Superior temporal gyrus (tissue), 1 donor: ENCODE results near the gene ARAP1.

ENCODE experiments used
- DNase-seq: peaks from one replicate; pipeline ENCODE4 v3.0.0-alpha.2; 2016; ENCODE audit errors: extremely low spot score

The ARAP1 gene

DNA sequence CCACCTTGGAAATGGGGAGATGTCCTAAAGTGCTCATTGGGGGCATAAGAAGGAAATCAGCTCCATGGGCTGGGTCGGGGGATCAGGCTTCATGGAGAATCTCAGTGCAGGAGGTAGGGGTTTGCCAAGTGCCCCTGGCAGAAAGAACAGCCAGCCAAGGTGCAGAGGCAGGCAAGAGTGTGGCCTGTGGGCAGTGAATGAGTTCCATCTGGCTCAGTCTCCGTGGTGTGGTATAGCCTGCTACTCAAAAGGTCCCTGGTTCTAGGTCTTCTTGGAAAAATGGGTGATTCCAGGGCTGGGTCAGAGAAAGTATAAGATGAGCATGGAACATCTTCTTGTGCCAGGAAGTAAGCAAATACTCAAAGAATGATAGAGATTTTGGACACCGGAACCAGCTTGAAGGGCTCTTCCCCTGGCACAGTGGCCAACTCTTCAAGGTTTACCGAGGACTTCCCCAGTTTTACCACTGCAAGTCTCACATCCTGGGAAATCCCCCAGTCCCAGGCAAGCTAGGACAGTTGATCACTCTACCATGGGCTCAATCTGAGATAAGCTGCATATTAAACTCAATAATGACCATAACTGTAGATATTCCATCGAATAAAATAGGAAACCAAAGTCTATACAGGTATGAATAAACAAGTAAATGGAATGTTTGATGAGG, 10.6 kb upstream of the ARAP1 start:
- DNase-seq: no peak

DNA sequence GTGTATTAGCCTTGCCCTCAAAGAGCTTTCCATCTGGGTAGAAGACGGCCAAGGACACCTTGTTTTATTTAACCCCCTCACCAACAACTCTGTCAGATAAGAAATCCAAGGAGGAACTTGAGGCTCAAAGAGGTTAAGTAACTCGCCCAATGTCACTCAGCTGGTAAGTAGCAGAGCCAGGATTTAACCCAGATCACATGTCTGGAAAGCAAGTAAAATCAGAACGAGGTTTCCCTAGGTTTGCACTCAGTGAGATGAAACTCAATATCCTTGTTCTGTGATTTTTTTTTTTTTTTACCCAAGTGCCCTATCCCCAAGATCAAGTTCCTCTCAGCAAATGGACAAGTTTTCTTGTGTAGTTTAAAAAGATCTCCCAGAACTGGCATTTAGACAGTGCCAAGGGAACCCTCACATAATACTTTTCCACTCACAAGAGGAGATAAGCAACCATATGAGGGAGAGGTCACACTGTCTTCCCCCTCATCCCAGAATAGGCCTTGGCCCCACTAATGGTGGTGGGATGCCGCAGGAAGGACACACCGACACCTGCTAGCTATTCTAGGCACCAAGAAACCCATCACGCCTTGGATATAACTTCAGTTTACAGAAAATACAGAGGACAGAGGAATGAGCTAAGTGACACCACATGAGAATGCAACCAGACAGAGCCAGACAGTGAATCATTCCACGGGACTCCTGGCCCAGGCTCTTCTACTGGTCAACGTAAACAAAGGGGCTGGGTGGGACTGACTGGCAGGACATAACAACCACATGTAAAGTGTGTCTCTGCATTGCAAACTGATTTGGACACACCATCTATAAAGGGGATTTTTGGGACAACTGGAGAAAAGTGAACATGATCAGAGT, 8.6 kb upstream of the ARAP1 start:
- DNase-seq: no peak

DNA sequence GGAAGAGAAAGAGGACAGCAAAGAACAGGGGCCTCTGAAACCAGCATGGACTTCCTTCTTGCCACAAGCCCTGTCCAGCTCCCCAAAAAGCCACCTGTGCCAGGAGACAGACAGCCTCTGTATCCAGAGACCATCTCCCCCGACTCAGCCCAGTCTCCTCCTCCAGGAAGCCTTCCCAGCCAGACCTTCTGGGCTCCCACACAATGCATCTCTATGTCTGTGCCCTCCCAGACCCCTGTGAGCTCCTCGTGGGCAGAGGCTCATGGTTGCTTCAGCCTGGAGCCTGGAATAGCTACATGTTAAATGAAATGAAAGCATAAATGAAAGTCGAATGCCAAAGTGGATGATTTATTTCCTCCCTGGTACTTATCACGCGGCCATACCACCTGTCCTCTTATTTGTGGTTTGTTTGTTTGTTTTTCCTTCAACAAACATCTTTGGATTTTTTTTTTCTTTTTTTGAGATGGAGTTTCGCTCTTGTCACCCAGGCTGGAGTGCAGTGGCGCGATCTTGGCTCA, 7.3 kb upstream of the ARAP1 start:
- no peak for DNase-seq

DNA sequence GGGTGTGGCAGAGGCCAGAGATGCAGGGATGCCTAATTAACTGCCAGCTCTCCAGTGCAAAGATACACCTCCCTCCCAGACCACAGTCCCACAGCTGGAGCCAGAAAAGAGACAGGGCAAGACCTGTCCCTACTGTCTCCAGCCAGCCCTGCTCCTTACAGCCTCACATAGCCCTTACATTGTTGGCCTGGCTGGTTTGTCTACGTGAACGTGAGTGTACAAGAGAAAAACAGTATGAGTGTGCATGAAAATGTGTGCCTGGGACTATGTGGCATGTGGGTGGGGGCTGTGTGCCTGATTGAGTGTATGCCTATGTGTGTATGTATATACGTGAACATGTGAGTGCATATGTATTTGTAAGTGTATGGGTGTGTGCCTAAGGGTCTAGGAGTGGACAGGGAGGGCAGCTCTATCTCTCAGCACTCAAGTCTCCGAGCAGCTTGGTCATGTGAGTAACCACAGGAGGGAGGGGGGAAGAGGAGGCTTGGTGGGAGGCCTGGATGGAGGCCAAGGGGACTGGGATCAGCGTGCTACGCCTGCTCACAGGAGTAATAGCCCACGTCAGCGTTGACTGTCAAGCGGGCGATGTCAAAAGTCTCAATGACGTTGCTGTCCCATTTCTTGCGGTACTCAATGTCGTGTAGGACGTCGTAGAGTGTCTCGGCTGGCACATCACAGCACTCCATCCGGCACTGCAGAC, 6.6 kb upstream of the ARAP1 start:
- no peak for DNase-seq

DNA sequence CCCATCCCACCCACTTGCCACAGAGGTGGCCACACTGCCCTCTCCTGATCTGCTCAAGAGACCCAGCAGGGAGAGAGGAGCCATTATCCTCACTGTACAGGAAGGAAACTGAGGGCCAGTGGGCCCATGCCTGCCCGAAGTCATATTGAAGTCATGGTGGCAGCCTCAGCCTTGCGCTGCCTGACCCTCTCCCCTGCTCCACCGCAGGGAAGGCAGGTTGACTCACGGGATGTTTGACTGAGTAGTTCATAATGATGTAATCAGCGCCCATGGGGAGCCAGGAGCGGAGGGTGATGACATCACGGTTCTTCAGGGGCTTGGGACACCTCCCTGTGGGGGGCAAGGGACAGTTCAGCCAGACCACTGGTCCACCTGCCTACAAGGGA, 6.1 kb upstream of the ARAP1 start:
- DNase-seq: no peak

DNA sequence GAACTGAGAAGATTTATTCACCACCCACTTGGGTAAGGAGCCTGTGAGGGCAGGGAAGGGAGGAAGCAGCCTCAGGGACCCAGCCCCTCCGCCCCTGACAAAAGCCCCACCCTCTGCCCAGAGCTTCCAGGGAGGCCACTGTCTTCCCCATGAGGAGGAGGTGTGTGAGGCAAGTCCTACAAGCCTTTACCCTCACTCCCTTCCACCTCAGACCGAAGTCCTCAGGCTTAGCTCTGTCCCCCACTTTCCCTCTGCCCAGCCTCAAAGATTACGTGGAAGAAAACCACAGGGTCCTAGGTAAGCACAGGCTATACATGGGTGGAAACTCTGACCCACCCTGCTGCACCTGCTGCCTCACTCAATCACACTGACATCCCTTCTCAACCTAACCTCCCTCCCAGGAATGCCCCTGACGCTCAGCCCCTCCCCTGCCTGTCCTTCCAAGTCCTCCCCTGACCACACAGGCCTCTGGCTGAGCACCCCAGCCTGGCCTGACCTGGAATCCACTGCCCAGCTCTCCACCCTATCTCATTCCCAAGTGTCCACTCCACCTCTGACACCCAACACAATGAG, 3.6 kb upstream of the ARAP1 start:
- DNase-seq: no peak

DNA sequence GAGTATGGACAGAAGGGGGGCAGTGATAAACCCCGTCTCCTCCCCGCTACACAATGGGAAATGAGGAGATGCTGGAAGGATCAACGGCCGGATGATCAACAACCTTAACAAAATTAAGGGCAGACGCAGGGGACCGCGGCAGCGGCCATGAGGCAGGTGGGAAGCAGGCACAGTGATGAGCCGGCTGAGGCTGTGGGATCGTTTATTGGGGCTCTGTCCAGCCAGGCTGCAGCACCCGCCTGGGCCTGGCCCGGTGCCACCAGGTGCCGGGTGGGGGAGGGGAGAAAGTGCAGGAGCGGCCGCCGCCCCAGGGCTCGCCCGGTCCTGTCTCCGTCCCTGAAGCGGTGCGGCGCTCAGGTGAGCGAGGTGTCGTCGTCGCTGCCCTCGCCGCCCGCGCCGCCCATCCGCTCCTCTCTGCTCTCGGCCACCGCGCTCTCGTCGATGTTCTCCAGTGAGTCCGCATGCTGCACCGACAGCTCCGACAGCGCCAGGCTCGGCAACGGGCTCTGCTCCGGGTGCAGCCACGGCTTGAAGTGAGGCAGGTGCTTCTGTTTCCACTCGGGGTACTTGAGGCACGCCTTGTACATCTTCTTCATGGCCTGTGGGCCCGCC, 2.4 kb upstream of the ARAP1 start:
- DNase-seq: no peak

DNA sequence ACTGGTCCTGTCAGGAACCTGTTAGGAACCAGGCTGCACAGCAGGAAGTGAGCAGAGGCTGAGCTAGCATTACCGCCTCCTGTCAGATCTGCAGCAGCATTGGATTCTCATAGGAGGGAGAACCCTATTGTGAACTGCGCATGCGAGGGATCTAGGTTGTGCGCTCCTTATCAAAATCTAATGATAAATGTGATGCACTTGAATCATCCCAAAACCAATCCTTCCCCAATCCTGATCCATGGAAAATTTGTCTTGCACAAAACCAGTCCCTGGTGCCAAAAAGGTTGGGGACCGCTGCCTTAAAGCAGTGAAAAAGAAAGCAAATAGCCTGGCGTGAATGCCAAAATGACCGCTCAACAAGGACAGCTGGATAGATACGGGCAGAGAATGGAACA, 1.9 kb upstream of the ARAP1 start:
- DNase-seq: no peak

DNA sequence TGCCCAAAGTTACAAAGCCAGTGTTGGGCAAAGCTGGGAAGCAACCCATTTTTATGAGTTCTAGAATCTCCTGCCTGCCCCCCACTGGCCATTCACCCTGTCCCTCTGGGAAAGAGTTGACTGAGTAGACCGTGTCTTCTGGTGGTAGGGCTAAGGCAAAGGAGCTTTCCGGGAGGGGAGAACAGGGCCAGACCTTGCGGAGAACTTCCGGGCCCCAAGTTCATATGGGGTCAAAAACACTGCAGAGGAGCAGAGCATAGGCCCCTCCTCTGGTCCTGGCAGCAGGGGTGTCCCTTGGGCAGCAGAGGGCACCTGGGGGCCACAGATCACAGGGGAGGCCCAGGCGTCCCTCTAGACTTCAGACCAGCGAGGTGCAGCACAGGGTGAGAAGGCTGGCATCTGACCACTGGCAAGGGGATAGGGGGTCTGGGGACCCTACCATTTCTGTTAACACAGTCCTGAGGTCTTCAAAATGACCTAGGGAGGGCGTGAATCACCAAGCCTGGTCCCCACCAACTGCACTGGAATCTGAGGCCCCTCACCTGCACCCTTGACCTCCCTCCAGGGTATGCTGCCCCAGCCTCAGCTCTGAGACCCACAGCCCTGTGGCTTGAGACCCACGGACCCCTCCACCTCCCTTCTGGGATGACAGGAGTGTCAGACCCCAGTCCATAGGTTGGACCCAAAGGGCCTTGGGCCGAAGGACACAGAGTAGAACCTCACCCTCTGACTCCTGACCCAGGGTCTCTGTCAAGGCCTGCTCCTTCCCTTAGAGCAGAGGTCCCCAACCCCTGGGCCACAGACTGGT, 1.3 kb upstream of the ARAP1 start:
- peak; percentile 43 for DNase-seq

DNA sequence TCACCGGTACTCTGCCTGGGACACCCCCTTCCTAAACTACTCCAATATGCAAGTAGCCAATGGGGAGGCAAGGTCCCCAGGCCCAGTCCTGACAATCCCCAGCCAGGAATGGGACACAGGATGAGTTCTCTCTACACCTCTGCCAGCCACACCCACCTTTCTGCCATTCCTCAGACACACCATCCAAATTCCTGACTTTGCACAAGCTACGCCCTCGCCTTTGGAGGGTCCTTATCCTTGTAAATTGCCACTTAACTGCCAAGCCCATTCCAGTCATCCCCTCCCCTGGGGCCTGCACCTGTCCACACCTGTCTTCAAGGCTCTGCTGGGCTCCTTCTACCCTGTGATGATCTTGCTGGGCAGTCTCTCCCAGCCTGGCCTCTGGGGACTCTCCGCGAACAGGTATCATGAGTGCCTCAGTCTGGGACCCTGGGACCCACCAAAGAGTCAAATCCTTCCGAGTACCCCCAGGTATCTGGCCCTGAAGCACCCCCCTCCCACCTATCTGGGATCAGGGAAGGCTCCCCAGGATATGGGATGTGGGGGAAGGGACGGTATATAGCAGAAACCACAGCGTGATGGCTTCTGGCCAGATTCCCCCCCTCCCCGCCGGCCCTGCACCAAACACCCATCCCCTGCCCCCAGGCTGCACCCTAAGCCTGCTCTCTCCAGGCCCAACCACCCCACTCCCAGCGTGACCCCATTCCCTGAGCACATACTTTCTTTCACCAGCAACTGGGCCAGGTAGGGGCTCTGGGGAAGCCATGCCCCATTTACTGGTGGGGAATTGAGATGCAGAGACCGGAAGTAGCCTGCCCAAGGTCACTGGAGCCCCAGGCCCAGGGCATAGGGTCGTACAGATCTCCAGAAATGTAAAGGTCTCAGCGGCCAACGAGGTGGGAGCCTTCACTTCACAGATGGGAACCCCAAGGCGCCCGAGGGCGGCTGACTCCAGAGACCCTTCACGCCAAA, 806 bp downstream of the ARAP1 start:
- DNase-seq: no peak

DNA sequence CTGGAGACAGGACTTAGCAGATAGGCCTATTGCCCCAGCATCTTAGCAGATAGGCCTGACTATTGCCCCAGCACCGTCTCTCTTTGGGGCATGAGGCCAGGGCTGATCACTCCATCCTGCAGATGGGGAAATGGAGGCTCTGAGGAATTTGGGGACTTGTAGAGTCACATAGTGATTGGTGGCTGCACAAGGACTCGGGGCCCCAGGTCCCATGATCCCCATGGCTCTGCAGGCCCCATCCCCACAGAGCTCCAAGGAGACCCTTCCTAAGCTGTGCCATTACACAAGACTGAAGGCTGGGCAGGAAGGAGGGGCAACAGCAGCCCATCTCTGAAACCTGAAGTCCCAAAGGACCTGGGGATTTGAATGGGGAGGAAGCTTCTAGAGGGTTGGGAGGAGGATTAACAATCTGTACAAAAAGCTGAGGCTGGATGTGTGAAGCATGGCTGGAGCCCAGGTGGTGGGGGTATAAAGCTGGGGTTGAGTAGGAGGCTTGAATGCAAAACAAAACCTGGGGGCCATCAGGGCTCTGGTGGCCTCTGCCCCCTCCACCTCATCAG, 1.6 kb downstream of the ARAP1 start:
- DNase-seq: peak; percentile 45

DNA sequence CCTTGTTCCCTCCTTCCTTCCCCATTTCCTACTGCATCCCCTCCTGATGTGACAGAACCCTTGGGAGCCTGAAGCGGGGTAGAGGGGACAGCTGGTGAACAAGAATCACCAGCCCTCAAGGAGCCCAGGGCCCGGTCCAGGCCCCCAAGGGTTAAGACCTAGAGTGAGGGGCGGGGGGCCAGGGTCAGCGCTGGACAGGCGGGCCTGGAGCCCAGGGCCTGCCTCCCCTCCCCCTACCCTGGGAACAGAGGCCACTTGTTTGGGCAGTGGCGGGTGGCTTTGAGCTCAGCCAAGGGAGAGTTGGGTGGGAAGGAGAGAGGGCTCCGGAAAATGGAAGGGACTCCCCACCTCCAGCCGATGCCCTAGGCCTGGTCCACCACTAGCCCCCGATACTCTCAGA, 2.1 kb downstream of the ARAP1 start:
- DNase-seq: peak; percentile 77

DNA sequence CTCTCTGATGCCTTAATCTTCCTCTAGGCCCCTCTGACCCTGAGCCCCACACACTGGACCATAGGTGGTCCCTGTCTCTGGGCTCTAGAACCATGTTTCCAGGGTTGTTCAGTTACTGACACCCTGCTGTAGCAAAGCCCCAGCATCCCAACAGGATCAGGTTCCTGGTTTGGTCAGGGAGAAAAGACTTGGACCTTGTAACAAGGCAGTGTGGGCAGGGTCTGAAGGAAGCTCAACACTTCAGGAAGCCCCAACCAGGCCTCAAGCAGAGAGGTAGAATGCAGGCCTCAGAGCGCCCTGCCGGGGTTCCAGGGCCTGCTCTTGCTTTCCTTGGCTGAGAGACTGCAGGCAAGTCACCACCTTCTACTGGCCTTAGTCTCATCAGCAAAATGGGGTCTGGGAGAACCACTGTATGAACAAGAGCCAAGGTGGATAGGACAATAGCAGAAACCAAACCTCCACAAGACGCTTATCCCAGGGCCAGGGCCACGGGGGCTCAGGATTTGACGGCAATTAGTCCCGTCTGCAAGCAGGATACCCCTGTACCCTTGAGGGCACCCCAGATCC, 4.8 kb downstream of the ARAP1 start:
- DNase-seq: no peak

DNA sequence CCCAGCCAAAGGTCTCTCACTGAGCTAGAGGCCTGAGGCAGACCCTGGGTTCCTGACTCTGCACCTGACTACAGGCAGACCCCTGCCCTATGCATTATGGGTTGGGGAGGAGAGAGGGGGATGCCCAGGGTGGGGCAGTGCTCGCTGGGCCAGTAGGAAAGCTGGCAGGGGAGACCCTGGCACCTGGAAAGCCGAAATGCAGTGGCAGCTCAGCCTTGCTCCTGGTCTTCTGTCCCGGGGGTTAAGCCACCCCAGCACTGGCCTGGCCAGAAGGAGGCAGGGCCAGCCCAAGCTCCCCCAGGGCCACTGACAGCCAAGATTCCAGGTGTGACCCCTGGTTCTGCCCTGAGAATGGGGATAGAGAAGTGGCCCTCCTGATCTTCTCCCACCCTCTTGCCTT, 5.4 kb downstream of the ARAP1 start:
- DNase-seq: no peak

DNA sequence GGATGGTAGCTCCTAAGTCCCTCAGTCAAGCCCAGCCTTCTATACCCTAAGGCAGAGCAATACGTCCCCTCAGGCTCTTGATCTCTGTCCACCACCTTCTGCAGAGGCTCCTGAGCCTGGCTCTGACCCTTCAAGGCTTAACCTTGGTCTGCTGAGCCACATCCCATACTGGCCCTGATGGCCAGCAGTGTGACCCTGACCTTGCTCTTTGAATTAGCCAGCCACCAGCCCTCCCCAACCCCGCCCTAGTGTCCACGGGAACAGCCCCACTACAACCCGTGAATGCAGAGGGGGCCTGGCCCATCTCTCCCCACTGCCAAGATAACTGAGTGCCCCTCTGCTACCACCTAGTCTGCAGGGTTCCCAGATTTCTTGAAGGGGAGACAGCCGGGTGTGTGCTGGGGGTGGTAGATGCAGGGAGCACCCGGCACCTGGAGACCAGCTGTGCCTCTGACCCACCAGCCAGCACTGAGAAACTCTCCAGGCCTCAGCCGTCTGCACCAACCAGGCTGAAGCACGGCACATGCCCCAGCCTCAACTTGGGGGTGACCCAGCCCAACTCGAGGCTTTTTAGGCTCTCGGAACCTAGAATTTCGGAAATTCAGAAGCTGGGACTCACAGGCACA, 6.2 kb downstream of the ARAP1 start:
- DNase-seq: no peak

DNA sequence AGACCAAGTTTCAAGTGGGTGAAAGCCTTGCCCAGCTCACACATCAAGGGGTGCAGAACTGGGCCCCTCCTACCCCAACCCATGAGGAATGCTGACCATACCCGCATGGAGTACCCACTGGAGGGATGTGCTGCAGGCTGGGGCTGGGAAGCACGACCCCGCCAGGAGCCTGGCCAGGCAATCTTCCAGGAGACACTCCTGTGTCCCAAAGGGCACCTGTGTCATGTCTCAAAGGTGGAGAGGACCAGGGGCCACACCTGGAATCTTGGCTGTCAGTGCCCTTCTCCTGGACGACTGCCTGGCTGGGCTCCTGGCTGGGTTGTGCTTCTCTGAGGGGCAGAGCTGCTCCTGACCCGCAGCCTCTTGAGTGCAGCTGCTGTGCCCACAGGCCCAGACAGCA, 6.7 kb downstream of the ARAP1 start:
- DNase-seq: no peak

DNA sequence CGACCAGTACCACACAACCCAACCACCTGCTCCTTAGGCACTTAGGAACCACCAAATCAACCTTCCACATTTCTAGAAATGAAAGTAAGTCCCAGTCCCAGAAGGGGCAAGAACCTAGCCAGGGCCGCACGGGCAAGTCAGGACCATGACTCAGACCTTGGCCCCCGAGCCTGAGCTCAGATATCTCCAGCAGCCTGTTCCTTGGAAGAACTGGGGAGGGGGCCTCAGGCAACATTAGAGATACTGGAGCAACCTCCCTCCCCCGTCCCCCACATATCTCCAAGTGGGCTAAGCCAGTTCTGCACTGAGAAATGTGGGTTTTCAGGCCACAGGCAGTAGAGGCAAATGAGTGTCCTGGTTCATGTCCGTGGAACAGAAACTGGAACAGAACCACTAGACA, 7.7 kb downstream of the ARAP1 start:
- DNase-seq: no peak

DNA sequence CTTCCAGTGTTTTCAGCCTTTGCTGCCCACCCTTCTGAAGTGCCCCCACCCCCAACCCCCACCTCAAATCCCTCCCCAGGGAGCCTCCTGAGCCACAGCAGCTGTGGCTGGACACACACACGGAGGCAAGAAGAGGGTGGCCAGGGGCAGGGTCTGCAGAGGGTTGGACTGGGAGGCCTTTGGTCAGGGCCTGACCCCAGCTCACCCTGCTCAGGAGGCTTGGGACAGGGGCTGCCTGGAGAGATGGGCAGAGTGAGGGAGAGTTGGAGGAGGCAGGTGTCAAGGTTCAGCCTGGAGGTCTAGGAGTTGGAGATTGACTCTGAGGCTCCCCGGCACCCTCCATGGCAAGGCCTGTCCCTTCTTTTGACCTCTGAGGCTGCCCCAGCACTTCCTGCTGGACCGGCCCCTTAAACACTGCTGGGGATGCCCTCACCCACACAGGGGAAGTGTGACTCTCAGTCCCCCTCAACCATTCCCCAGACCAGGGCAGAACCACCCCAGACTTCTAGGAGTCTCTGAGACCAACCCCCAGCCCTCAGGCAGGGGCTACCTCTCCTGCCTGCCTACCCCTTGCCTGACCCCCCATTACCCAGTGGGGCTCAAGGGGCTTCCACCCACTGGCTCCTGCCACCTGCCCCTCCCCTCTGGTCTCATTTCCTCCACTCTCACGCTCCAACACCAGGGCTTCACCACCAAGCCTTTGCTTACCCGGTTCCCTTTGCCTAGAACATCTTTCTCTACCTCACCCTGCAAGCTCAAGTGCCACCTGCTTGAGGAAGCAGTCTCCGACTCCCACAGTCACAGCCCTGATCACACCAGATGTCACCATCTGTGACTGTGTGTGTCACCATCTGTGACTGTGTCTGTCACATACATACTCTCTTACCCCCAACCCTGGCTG, 8.6 kb downstream of the ARAP1 start:
- no peak for DNase-seq
